H9 (cell line): ENCODE data around the gene POLR2H. TPM values are rescaled to one million over a fixed set of nuclear protein-coding genes. Genes with fewer than 3 reads are reported as not detected.

ENCODE experiments used
- DNase-seq: peaks from one replicate; pipeline ENCODE4 v3.0.0-alpha.2; 2017
- H2AFZ ChIP-seq: one replicate; pipeline ENCODE4 v1.6.1; 2013; ENCODE audit warnings: mild to moderate bottlenecking, low read length, control low read depth, moderate library complexity
- H2AK5ac ChIP-seq: 2 replicates; pipeline ENCODE4 v1.6.1; 2013; ENCODE audit warnings: low read length, control low read depth, mixed read lengths; ENCODE audit not compliant: insufficient read length
- H2BK120ac ChIP-seq: one replicate; pipeline ENCODE4 v1.6.1; 2013; ENCODE audit warnings: low read depth, mild to moderate bottlenecking, low read length, control low read depth, inconsistent platforms; ENCODE audit not compliant: poor library complexity, severe bottlenecking
- H2BK12ac ChIP-seq: 2 replicates; pipeline ENCODE4 v1.6.1; 2013; ENCODE audit warnings: low read length, control low read depth, mixed read lengths, low read depth; ENCODE audit not compliant: insufficient read length
- H2BK15ac ChIP-seq: 2 replicates; pipeline ENCODE4 v1.6.1; 2013; ENCODE audit warnings: low read depth, low read length, control low read depth
- H2BK20ac ChIP-seq: one replicate; pipeline ENCODE4 v1.6.1; 2013; ENCODE audit warnings: low read depth, mild to moderate bottlenecking, low read length, control low read depth, inconsistent platforms; ENCODE audit not compliant: poor library complexity, severe bottlenecking
- H2BK5ac ChIP-seq: 2 replicates; pipeline ENCODE4 v1.6.1; 2013; ENCODE audit warnings: low read length, control low read depth, mixed read lengths; ENCODE audit not compliant: insufficient read length
- H3K14ac ChIP-seq: 2 replicates; pipeline ENCODE4 v1.6.1; 2013; ENCODE audit warnings: low read length, control low read depth; ENCODE audit not compliant: insufficient read depth
- H3K18ac ChIP-seq: 2 replicates; pipeline ENCODE4 v1.6.1; 2013; ENCODE audit warnings: low read depth, mild to moderate bottlenecking, mixed read lengths, low read length, control low read depth; ENCODE audit not compliant: insufficient read length
- H3K23ac ChIP-seq: 2 replicates; pipeline ENCODE4 v1.6.1; 2013; ENCODE audit warnings: low read length, control low read depth, mixed read lengths, low read depth; ENCODE audit not compliant: insufficient read length
- H3K23me2 ChIP-seq: 2 replicates; pipeline ENCODE4 v1.6.1; 2013; ENCODE audit warnings: low read depth, mild to moderate bottlenecking, mixed read lengths, low read length, control low read depth; ENCODE audit not compliant: insufficient read length, poor library complexity, severe bottlenecking
- H3K27ac ChIP-seq: 2 replicates; pipeline ENCODE4 v1.5.1; 2013; ENCODE audit warnings: low read length, control low read depth, mixed read lengths, low read depth; ENCODE audit not compliant: insufficient read length
- H3K27me3 ChIP-seq: 2 replicates; pipeline ENCODE4 v1.6.1; 2013; ENCODE audit warnings: low read length, control low read depth, inconsistent platforms; ENCODE audit not compliant: insufficient read depth
- H3K4ac ChIP-seq: 2 replicates; pipeline ENCODE4 v1.6.1; 2013; ENCODE audit warnings: low read depth, mild to moderate bottlenecking, control low read depth, inconsistent platforms, low read length, moderate library complexity
- H3K4me1 ChIP-seq: 2 replicates; pipeline ENCODE4 v1.6.1; 2013; ENCODE audit warnings: low read length, control low read depth, inconsistent platforms; ENCODE audit not compliant: insufficient read depth
- H3K4me2 ChIP-seq: 2 replicates; pipeline ENCODE4 v1.6.1; 2013; ENCODE audit warnings: low read length, control low read depth, mixed read lengths; ENCODE audit not compliant: insufficient read length, insufficient read depth
- H3K56ac ChIP-seq: 2 replicates; pipeline ENCODE4 v1.6.1; 2013; ENCODE audit warnings: low read depth, mild to moderate bottlenecking, mixed read lengths, low read length, control low read depth; ENCODE audit not compliant: insufficient read length
- H3K79me1 ChIP-seq: 2 replicates; pipeline ENCODE4 v1.6.1; 2013; ENCODE audit warnings: low read depth, mild to moderate bottlenecking, moderate library complexity, low read length, control low read depth, inconsistent platforms; ENCODE audit not compliant: insufficient read depth, poor library complexity, severe bottlenecking
- H3K79me2 ChIP-seq: 2 replicates; pipeline ENCODE4 v1.6.1; 2013; ENCODE audit warnings: low read length, control low read depth, inconsistent platforms; ENCODE audit not compliant: insufficient read depth
- H3K9ac ChIP-seq: 2 replicates; pipeline ENCODE4 v1.6.1; 2013; ENCODE audit warnings: low read length, control low read depth, mixed read lengths; ENCODE audit not compliant: insufficient read length; ENCODE audit errors: extremely low read depth
- H3K9me3 ChIP-seq: one replicate; pipeline ENCODE4 v1.6.1; 2013; ENCODE audit warnings: low read depth, low read length, inconsistent platforms; ENCODE audit not compliant: control insufficient read depth
- H3T11ph ChIP-seq: one replicate; pipeline ENCODE4 v1.6.1; 2013; ENCODE audit warnings: mild to moderate bottlenecking, low read length, control low read depth, inconsistent platforms
- H4K20me1 ChIP-seq: one replicate; pipeline ENCODE4 v1.6.1; 2013; ENCODE audit not compliant: control insufficient read depth, insufficient read length, insufficient read depth
- H4K5ac ChIP-seq: 2 replicates; pipeline ENCODE4 v1.6.1; 2013; ENCODE audit warnings: low read depth, mild to moderate bottlenecking, mixed read lengths, low read length, control low read depth; ENCODE audit not compliant: insufficient read length
- H4K8ac ChIP-seq: replicated peaks from 2 replicates; pipeline ENCODE4 v1.6.1; 2013; ENCODE audit warnings: low read length, control low read depth, mixed read lengths, low read depth; ENCODE audit not compliant: insufficient read length
- H4K91ac ChIP-seq: 2 replicates; pipeline ENCODE4 v1.6.1; 2013; ENCODE audit warnings: low read depth, mild to moderate bottlenecking, moderate library complexity, mixed read lengths, low read length, control low read depth; ENCODE audit not compliant: insufficient read length
- H3K27ac Mint-ChIP-seq, 3 experiments: 2 replicates in 2 of 3; 3 replicates in 1 of 3; pipeline ENCODE4 v1.8.0; 2020 to 2021; ENCODE audit warnings: mixed read lengths in 3 of 3, mild to moderate bottlenecking in 1 of 3, moderate library complexity in 1 of 3
- H3K27me3 Mint-ChIP-seq: 2 replicates; pipeline ENCODE4 v1.8.0; 2021; ENCODE audit warnings: low read depth, mild to moderate bottlenecking, moderate library complexity, mixed read lengths
- H3K36me3 Mint-ChIP-seq, 3 experiments: 2 replicates in 2 of 3; 3 replicates in 1 of 3; pipeline ENCODE4 v1.8.0; 2020 to 2021; ENCODE audit warnings: low read depth in 3 of 3, mixed read lengths in 3 of 3; ENCODE audit not compliant: insufficient read depth in 1 of 3
- H3K4me1 Mint-ChIP-seq, 2 experiments: 2 replicates each; pipeline ENCODE4 v1.8.0; 2020; ENCODE audit warnings: mixed read lengths in 2 of 2
- H3K4me3 Mint-ChIP-seq, 2 experiments: 2 replicates in 1 of 2; 3 replicates in 1 of 2; pipeline ENCODE4 v1.8.0; 2020 to 2021; ENCODE audit warnings: mild to moderate bottlenecking in 2 of 2, mixed read lengths in 2 of 2, moderate library complexity in 1 of 2
- H3K9me3 Mint-ChIP-seq, 2 experiments: 2 replicates in 1 of 2; 3 replicates in 1 of 2; pipeline ENCODE4 v1.8.0; 2020; ENCODE audit warnings: mild to moderate bottlenecking in 2 of 2, mixed read lengths in 2 of 2, moderate library complexity in 1 of 2
- WGBS: extraction: QIAGEN DNeasy Blood & Tissue Kit; methylation state at CpG from one replicate; pipeline ENCODE4 v1.1.7; 2013; ENCODE audit warnings: missing lambda C conversion rate, low lambda C conversion rate, mixed read lengths; ENCODE audit not compliant: insufficient read length; ENCODE audit errors: extremely low coverage; 5-methylcytosine and 5-hydroxymethylcytosine counted together
- total RNA-seq: library from RNA; stranded (reverse); gene quantifications from 2 replicates; pipeline ENCODE4 v1.2.1, GENCODE V29; 2021
- TF ChIP-seq, protein P1 (sequence below): fragments of 200-600 bp; sonication (generic); conservative IDR thresholded peaks from 3 replicates; pipeline ENCODE4 v1.8.0; 2021; ENCODE audit warnings: antibody characterized with exemption, mild to moderate bottlenecking

POLR2H gene
- total RNA-seq, 1 experiment from 2014 or later, result 115 TPM

- H3K18ac ChIP-seq, result no peak overlapping the region
- Mint-ChIP-seq H3K27me3 (no peaks in the 10 kb centered on the region), H3K9me3 (no peaks in the 10 kb centered on the region; a peak in 1 of 5 replicates), H3K4me3 (no peak overlapping the region), H3K4me1 (peaks cover 8 to 9% of the 10 kb centered on the region in 2 experiments), H3K36me3 (peaks cover 15 to 32% (median 22%) of the 10 kb centered on the region in 3 experiments; a peak in 6 of 7 replicates), H3K27ac (no peak overlapping the region)
- H3K27me3 ChIP-seq, result no peaks in the 10 kb centered on the region
- H4K20me1 ChIP-seq, result no peaks in the 10 kb centered on the region
- no peak overlapping the region for H2BK20ac ChIP-seq
- H3T11ph ChIP-seq, result no peak overlapping the region
- no peaks in the 10 kb centered on the region for H3K23me2 ChIP-seq
- H3K4me2 ChIP-seq, result no peak overlapping the region
- TF ChIP-seq, protein P1, sequence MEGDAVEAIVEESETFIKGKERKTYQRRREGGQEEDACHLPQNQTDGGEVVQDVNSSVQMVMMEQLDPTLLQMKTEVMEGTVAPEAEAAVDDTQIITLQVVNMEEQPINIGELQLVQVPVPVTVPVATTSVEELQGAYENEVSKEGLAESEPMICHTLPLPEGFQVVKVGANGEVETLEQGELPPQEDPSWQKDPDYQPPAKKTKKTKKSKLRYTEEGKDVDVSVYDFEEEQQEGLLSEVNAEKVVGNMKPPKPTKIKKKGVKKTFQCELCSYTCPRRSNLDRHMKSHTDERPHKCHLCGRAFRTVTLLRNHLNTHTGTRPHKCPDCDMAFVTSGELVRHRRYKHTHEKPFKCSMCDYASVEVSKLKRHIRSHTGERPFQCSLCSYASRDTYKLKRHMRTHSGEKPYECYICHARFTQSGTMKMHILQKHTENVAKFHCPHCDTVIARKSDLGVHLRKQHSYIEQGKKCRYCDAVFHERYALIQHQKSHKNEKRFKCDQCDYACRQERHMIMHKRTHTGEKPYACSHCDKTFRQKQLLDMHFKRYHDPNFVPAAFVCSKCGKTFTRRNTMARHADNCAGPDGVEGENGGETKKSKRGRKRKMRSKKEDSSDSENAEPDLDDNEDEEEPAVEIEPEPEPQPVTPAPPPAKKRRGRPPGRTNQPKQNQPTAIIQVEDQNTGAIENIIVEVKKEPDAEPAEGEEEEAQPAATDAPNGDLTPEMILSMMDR, result no peak
- H2BK120ac ChIP-seq, result no peak overlapping the region
- no peak overlapping the region for H2BK5ac ChIP-seq
- WGBS, result no CpG with 5 or more reads among the region's 24 CpGs
- H2AFZ ChIP-seq, result no peak overlapping the region
- no peak overlapping the region for H4K91ac ChIP-seq
- no peak overlapping the region for H4K5ac ChIP-seq
- no peak for DNase-seq
- H2BK15ac ChIP-seq, result no peak overlapping the region
- no peak overlapping the region for H2BK12ac ChIP-seq
- H3K79me1 ChIP-seq, result no peaks in the 10 kb centered on the region
- no peak overlapping the region for H3K27ac ChIP-seq
- H2AK5ac ChIP-seq, result no peak overlapping the region
- 0 out of 2 replicates have a peak, but pooled peaks cover 2% of the 10 kb centered on the region for H3K4me1 ChIP-seq
- H4K8ac ChIP-seq, result no peak overlapping the region
- no peak overlapping the region for H3K9ac ChIP-seq
- H3K23ac ChIP-seq, result no peak overlapping the region
- H3K14ac ChIP-seq, result no peak overlapping the region
- no peaks in the 10 kb centered on the region for H3K9me3 ChIP-seq
- H3K56ac ChIP-seq, result no peak overlapping the region
- no peaks in the 10 kb centered on the region for H3K79me2 ChIP-seq
- no peak overlapping the region for H3K4ac ChIP-seq
Observed at GRCh38 chr3:184344579-184345316, 16.8 kb upstream of the POLR2H start.
